H9 (cell line): ENCODE data around the gene PPARG. TPM values are rescaled to one million over a fixed set of nuclear protein-coding genes. Genes with fewer than 3 reads are reported as not detected.

Experiments used
- DNase-seq: peaks from one replicate; pipeline ENCODE4 v3.0.0-alpha.2; 2017
- H2AFZ ChIP-seq: one replicate; pipeline ENCODE4 v1.6.1; 2013; ENCODE audit warnings: mild to moderate bottlenecking, low read length, control low read depth, moderate library complexity
- H2AK5ac ChIP-seq: 2 replicates; pipeline ENCODE4 v1.6.1; 2013; ENCODE audit warnings: low read length, control low read depth, mixed read lengths; ENCODE audit not compliant: insufficient read length
- H2BK120ac ChIP-seq: one replicate; pipeline ENCODE4 v1.6.1; 2013; ENCODE audit warnings: low read depth, mild to moderate bottlenecking, low read length, control low read depth, inconsistent platforms; ENCODE audit not compliant: poor library complexity, severe bottlenecking
- H2BK12ac ChIP-seq: 2 replicates; pipeline ENCODE4 v1.6.1; 2013; ENCODE audit warnings: low read length, control low read depth, mixed read lengths, low read depth; ENCODE audit not compliant: insufficient read length
- H2BK15ac ChIP-seq: 2 replicates; pipeline ENCODE4 v1.6.1; 2013; ENCODE audit warnings: low read depth, low read length, control low read depth
- H2BK20ac ChIP-seq: one replicate; pipeline ENCODE4 v1.6.1; 2013; ENCODE audit warnings: low read depth, mild to moderate bottlenecking, low read length, control low read depth, inconsistent platforms; ENCODE audit not compliant: poor library complexity, severe bottlenecking
- H2BK5ac ChIP-seq: 2 replicates; pipeline ENCODE4 v1.6.1; 2013; ENCODE audit warnings: low read length, control low read depth, mixed read lengths; ENCODE audit not compliant: insufficient read length
- H3K14ac ChIP-seq: 2 replicates; pipeline ENCODE4 v1.6.1; 2013; ENCODE audit warnings: low read length, control low read depth; ENCODE audit not compliant: insufficient read depth
- H3K18ac ChIP-seq: 2 replicates; pipeline ENCODE4 v1.6.1; 2013; ENCODE audit warnings: low read depth, mild to moderate bottlenecking, mixed read lengths, low read length, control low read depth; ENCODE audit not compliant: insufficient read length
- H3K23ac ChIP-seq: 2 replicates; pipeline ENCODE4 v1.6.1; 2013; ENCODE audit warnings: low read length, control low read depth, mixed read lengths, low read depth; ENCODE audit not compliant: insufficient read length
- H3K23me2 ChIP-seq: 2 replicates; pipeline ENCODE4 v1.6.1; 2013; ENCODE audit warnings: low read depth, mild to moderate bottlenecking, mixed read lengths, low read length, control low read depth; ENCODE audit not compliant: insufficient read length, poor library complexity, severe bottlenecking
- H3K27ac ChIP-seq: 2 replicates; pipeline ENCODE4 v1.5.1; 2013; ENCODE audit warnings: low read length, control low read depth, mixed read lengths, low read depth; ENCODE audit not compliant: insufficient read length
- H3K27me3 ChIP-seq: 2 replicates; pipeline ENCODE4 v1.6.1; 2013; ENCODE audit warnings: low read length, control low read depth, inconsistent platforms; ENCODE audit not compliant: insufficient read depth
- H3K4ac ChIP-seq: 2 replicates; pipeline ENCODE4 v1.6.1; 2013; ENCODE audit warnings: low read depth, mild to moderate bottlenecking, control low read depth, inconsistent platforms, low read length, moderate library complexity
- H3K4me1 ChIP-seq: 2 replicates; pipeline ENCODE4 v1.6.1; 2013; ENCODE audit warnings: low read length, control low read depth, inconsistent platforms; ENCODE audit not compliant: insufficient read depth
- H3K4me2 ChIP-seq: 2 replicates; pipeline ENCODE4 v1.6.1; 2013; ENCODE audit warnings: low read length, control low read depth, mixed read lengths; ENCODE audit not compliant: insufficient read length, insufficient read depth
- H3K56ac ChIP-seq: 2 replicates; pipeline ENCODE4 v1.6.1; 2013; ENCODE audit warnings: low read depth, mild to moderate bottlenecking, mixed read lengths, low read length, control low read depth; ENCODE audit not compliant: insufficient read length
- H3K79me1 ChIP-seq: 2 replicates; pipeline ENCODE4 v1.6.1; 2013; ENCODE audit warnings: low read depth, mild to moderate bottlenecking, moderate library complexity, low read length, control low read depth, inconsistent platforms; ENCODE audit not compliant: insufficient read depth, poor library complexity, severe bottlenecking
- H3K79me2 ChIP-seq: 2 replicates; pipeline ENCODE4 v1.6.1; 2013; ENCODE audit warnings: low read length, control low read depth, inconsistent platforms; ENCODE audit not compliant: insufficient read depth
- H3K9ac ChIP-seq: 2 replicates; pipeline ENCODE4 v1.6.1; 2013; ENCODE audit warnings: low read length, control low read depth, mixed read lengths; ENCODE audit not compliant: insufficient read length; ENCODE audit errors: extremely low read depth
- H3K9me3 ChIP-seq: one replicate; pipeline ENCODE4 v1.6.1; 2013; ENCODE audit warnings: low read depth, low read length, inconsistent platforms; ENCODE audit not compliant: control insufficient read depth
- H3T11ph ChIP-seq: one replicate; pipeline ENCODE4 v1.6.1; 2013; ENCODE audit warnings: mild to moderate bottlenecking, low read length, control low read depth, inconsistent platforms
- H4K20me1 ChIP-seq: one replicate; pipeline ENCODE4 v1.6.1; 2013; ENCODE audit not compliant: control insufficient read depth, insufficient read length, insufficient read depth
- H4K5ac ChIP-seq: 2 replicates; pipeline ENCODE4 v1.6.1; 2013; ENCODE audit warnings: low read depth, mild to moderate bottlenecking, mixed read lengths, low read length, control low read depth; ENCODE audit not compliant: insufficient read length
- H4K8ac ChIP-seq: replicated peaks from 2 replicates; pipeline ENCODE4 v1.6.1; 2013; ENCODE audit warnings: low read length, control low read depth, mixed read lengths, low read depth; ENCODE audit not compliant: insufficient read length
- H4K91ac ChIP-seq: 2 replicates; pipeline ENCODE4 v1.6.1; 2013; ENCODE audit warnings: low read depth, mild to moderate bottlenecking, moderate library complexity, mixed read lengths, low read length, control low read depth; ENCODE audit not compliant: insufficient read length
- H3K27ac Mint-ChIP-seq, 3 experiments: 2 replicates in 2 of 3; 3 replicates in 1 of 3; pipeline ENCODE4 v1.8.0; 2020 to 2021; ENCODE audit warnings: mixed read lengths in 3 of 3, mild to moderate bottlenecking in 1 of 3, moderate library complexity in 1 of 3
- H3K27me3 Mint-ChIP-seq: 2 replicates; pipeline ENCODE4 v1.8.0; 2021; ENCODE audit warnings: low read depth, mild to moderate bottlenecking, moderate library complexity, mixed read lengths
- H3K36me3 Mint-ChIP-seq, 3 experiments: 2 replicates in 2 of 3; 3 replicates in 1 of 3; pipeline ENCODE4 v1.8.0; 2020 to 2021; ENCODE audit warnings: low read depth in 3 of 3, mixed read lengths in 3 of 3; ENCODE audit not compliant: insufficient read depth in 1 of 3
- H3K4me1 Mint-ChIP-seq, 2 experiments: 2 replicates each; pipeline ENCODE4 v1.8.0; 2020; ENCODE audit warnings: mixed read lengths in 2 of 2
- H3K4me3 Mint-ChIP-seq, 2 experiments: 2 replicates in 1 of 2; 3 replicates in 1 of 2; pipeline ENCODE4 v1.8.0; 2020 to 2021; ENCODE audit warnings: mild to moderate bottlenecking in 2 of 2, mixed read lengths in 2 of 2, moderate library complexity in 1 of 2
- H3K9me3 Mint-ChIP-seq, 2 experiments: 2 replicates in 1 of 2; 3 replicates in 1 of 2; pipeline ENCODE4 v1.8.0; 2020; ENCODE audit warnings: mild to moderate bottlenecking in 2 of 2, mixed read lengths in 2 of 2, moderate library complexity in 1 of 2
- WGBS: extraction: QIAGEN DNeasy Blood & Tissue Kit; methylation state at CpG from one replicate; pipeline ENCODE4 v1.1.7; 2013; ENCODE audit warnings: missing lambda C conversion rate, low lambda C conversion rate, mixed read lengths; ENCODE audit not compliant: insufficient read length; ENCODE audit errors: extremely low coverage; 5-methylcytosine and 5-hydroxymethylcytosine counted together
- total RNA-seq: library from RNA; stranded (reverse); gene quantifications from 2 replicates; pipeline ENCODE4 v1.2.1, GENCODE V29; 2021
- TF ChIP-seq, protein P1 (sequence below): fragments of 200-600 bp; sonication (generic); conservative IDR thresholded peaks from 3 replicates; pipeline ENCODE4 v1.8.0; 2021; ENCODE audit warnings: antibody characterized with exemption, mild to moderate bottlenecking

The PPARG gene
- total RNA-seq, 1 experiment from 2014 or later: 0.42 TPM

DNA sequence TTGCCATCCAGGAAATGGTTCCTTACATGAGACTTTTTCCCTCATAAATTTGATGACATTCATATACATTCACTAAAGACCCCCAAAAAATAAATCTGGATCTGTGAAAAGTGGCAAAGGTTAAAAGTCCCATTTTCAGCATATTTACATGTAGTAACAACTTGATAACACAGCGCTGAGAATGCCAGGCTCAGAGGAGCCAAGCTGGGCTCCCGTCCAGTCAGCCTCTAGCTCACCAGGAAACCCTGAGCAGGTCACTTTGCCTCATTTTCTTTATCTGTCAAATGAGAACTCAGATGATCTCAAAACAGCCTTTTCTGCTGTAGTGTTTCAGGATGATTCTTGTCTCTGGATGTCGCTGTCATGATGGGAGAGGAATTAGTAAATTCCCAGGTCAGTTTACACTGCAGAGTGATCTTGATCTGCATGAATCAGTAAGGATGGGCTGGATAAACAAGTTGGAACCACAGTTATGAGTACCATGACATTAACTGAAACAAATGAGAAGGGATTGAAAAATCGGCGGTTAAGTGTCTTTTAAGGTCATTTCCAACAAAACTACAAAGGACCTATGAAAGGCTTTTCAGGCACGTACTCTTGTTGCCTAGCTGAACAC lies 82.8 kb downstream of the PPARG start:
- WGBS: no CpG with 5 or more reads among the region's 6 CpGs
- no peak overlapping the region for H2AFZ ChIP-seq

More for the DNA sequence above, 82.8 kb downstream of the PPARG start:
- Histone ChIP-seq H2BK5ac (no peak overlapping the region), H3K4ac (no peak overlapping the region), H4K8ac (no peak overlapping the region), H3K9me3 (no peaks in the 10 kb centered on the region), H2BK120ac (no peak overlapping the region), H3K23ac (no peak overlapping the region), H3K18ac (no peak overlapping the region), H2BK12ac (no peak overlapping the region), H3K27ac (no peak overlapping the region), H4K5ac (no peak overlapping the region), H3K56ac (no peak overlapping the region), H4K20me1 (no peaks in the 10 kb centered on the region), H3K79me2 (no peaks in the 10 kb centered on the region), H3K9ac (no peak overlapping the region), H3K27me3 (no peaks in the 10 kb centered on the region), H4K91ac (no peak overlapping the region), H3K4me2 (no peak overlapping the region), H2BK20ac (no peak overlapping the region), H3K14ac (no peak overlapping the region), H2BK15ac (no peak overlapping the region), H3K4me1 (no peaks in the 10 kb centered on the region), H3K23me2 (no peaks in the 10 kb centered on the region), H3T11ph (no peak overlapping the region), H3K79me1 (no peaks in the 10 kb centered on the region), H2AK5ac (no peak overlapping the region)
- Mint-ChIP-seq H3K36me3 (0 out of 7 replicates have a peak, but pooled peaks cover 0 to under 1% (median 0%) of the 10 kb centered on the region in 3 experiments), H3K4me3 (no peak overlapping the region), H3K4me1 (no peaks in the 10 kb centered on the region), H3K9me3 (peaks cover 0 to 4% of the 10 kb centered on the region in 2 experiments; a peak in 2 of 5 replicates), H3K27me3 (peaks cover 4% of the 10 kb centered on the region), H3K27ac (no peak overlapping the region)
- DNase-seq: no peak
- TF ChIP-seq, protein P1, sequence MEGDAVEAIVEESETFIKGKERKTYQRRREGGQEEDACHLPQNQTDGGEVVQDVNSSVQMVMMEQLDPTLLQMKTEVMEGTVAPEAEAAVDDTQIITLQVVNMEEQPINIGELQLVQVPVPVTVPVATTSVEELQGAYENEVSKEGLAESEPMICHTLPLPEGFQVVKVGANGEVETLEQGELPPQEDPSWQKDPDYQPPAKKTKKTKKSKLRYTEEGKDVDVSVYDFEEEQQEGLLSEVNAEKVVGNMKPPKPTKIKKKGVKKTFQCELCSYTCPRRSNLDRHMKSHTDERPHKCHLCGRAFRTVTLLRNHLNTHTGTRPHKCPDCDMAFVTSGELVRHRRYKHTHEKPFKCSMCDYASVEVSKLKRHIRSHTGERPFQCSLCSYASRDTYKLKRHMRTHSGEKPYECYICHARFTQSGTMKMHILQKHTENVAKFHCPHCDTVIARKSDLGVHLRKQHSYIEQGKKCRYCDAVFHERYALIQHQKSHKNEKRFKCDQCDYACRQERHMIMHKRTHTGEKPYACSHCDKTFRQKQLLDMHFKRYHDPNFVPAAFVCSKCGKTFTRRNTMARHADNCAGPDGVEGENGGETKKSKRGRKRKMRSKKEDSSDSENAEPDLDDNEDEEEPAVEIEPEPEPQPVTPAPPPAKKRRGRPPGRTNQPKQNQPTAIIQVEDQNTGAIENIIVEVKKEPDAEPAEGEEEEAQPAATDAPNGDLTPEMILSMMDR: no peak
